Endothelial cell of umbilical vein (primary cell): ENCODE results near the gene ACO2. TPM values are rescaled to one million over a fixed set of nuclear protein-coding genes. Genes with fewer than 3 reads are reported as not detected.

Experiments used
- BruUV-seq: library from RNA; stranded (reverse); fragments of 400-500 nt; replicated peaks from 2 replicates; lab custom pipeline; 2021; lab: Mats Ljungman, UMichigan
- CTCF ChIA-PET: fragments of 300-600, 350-600 bp; sonication (Branson Sonifier 250); formaldehyde crosslinking; loops from one replicate; lab custom pipeline; 2021; ENCODE audit warnings: antibody characterized with exemption, inconsistent platforms; lab: Charles Lee
- POLR2A ChIA-PET: fragments of 300-600, 350-600 bp; sonication (Branson Sonifier 250); formaldehyde crosslinking; loops from one replicate; lab custom pipeline; 2021; ENCODE audit warnings: antibody characterized with exemption, inconsistent platforms; lab: Charles Lee
- DNase-seq: peaks from one replicate; pipeline ENCODE4 v3.0.0-alpha.2; 2011; ENCODE audit warnings: low read depth, low spot score
- FAIRE-seq: peaks from 2 replicates; lab custom pipeline; 2011; peaks lifted over from hg19 to GRCh38; lab: Jason Lieb, UNC
- H2AFZ ChIP-seq: 2 replicates; pipeline ENCODE4 v1.6.0; 2012; ENCODE audit warnings: low read depth, low read length, control low read depth, inconsistent platforms
- H3K27ac ChIP-seq: 2 replicates; pipeline ENCODE4 v1.5.1; 2011; ENCODE audit warnings: low read depth, mild to moderate bottlenecking, control low read depth, low read length, moderate library complexity; ENCODE audit not compliant: insufficient read depth
- H3K27me3 ChIP-seq, 2 experiments: 2 replicates each; pipeline versions ENCODE4 v1.6.0 to v1.6.1; 2011; ENCODE audit warnings: low read length in 2 of 2, mixed read lengths in 1 of 2; ENCODE audit not compliant: control insufficient read depth in 2 of 2, insufficient read depth in 2 of 2
- H3K36me3 ChIP-seq, 2 experiments: 2 replicates in 1 of 2; 3 replicates in 1 of 2; pipeline ENCODE4 v1.5.1; 2011; ENCODE audit warnings: low read length in 2 of 2, mild to moderate bottlenecking in 1 of 2, moderate library complexity in 1 of 2; ENCODE audit not compliant: control insufficient read depth in 2 of 2, insufficient read depth in 2 of 2; ENCODE audit errors: extremely low read depth in 1 of 2
- H3K4me1 ChIP-seq: 3 replicates; pipeline ENCODE4 v1.5.1; 2011; ENCODE audit warnings: mild to moderate bottlenecking, low read length; ENCODE audit not compliant: control insufficient read depth, insufficient read depth; ENCODE audit errors: extremely low read depth
- H3K4me2 ChIP-seq: 2 replicates; pipeline ENCODE4 v1.6.1; 2011; ENCODE audit warnings: low read length, control low read depth, mixed read lengths; ENCODE audit not compliant: insufficient read depth
- H3K4me3 ChIP-seq, 3 experiments: fragments of 200-600 bp in 1 of 3; sonication (generic), shearing (Covaris generic) in 1 of 3; replicated peaks in 1 of 3; 2 replicates each; pipeline ENCODE4 v1.5.1; 2011 to 2016; ENCODE audit warnings: control low read depth in 3 of 3, low read length in 3 of 3, mild to moderate bottlenecking in 2 of 3, inconsistent platforms in 1 of 3, low read depth in 1 of 3, moderate library complexity in 1 of 3; ENCODE audit not compliant: insufficient read depth in 1 of 3
- H3K79me2 ChIP-seq: 2 replicates; pipeline ENCODE4 v1.6.0; 2012; ENCODE audit warnings: low read length, inconsistent platforms; ENCODE audit not compliant: control insufficient read depth, insufficient read depth
- H3K9ac ChIP-seq: replicated peaks from 2 replicates; pipeline ENCODE3; 2011; ENCODE audit warnings: low read length, control low read depth; ENCODE audit not compliant: insufficient read depth; ENCODE audit errors: extremely low read depth
- H3K9me1 ChIP-seq: replicated peaks from 3 replicates; pipeline ENCODE4 v1.6.0; 2011; ENCODE audit warnings: mild to moderate bottlenecking, low read length; ENCODE audit not compliant: control insufficient read depth, insufficient read depth; ENCODE audit errors: extremely low read depth
- H3K9me3 ChIP-seq: replicated peaks from 2 replicates; pipeline ENCODE4 v1.5.1; 2012; ENCODE audit warnings: low read length, inconsistent platforms; ENCODE audit not compliant: control insufficient read depth, insufficient read depth
- H4K20me1 ChIP-seq: replicated peaks from 2 replicates; pipeline ENCODE3; 2011; ENCODE audit warnings: mild to moderate bottlenecking, low read length; ENCODE audit not compliant: control insufficient read depth, insufficient read depth; ENCODE audit errors: extremely low read depth
- CTCF ChIP-seq, 2 donors: IDR thresholded peaks; 1 replicate in 1 of 2; 2 replicates in 1 of 2; pipeline ENCODE4 v1.5.1; 2011; ENCODE audit warnings: low read length in 2 of 2, mild to moderate bottlenecking in 2 of 2, moderate library complexity in 2 of 2, control low read depth in 1 of 2, inconsistent platforms in 1 of 2, low read depth in 1 of 2; ENCODE audit not compliant: insufficient read depth in 1 of 2; ENCODE audit errors: extremely low read depth in 1 of 2
- EZH2 ChIP-seq: IDR thresholded peaks from 2 replicates; pipeline ENCODE4 v1.6.1; 2012; ENCODE audit warnings: borderline replicate concordance, low read depth, mild to moderate bottlenecking, moderate library complexity, low read length, inconsistent platforms; ENCODE audit not compliant: severe bottlenecking
- FOS ChIP-seq: IDR thresholded peaks from 2 replicates; pipeline ENCODE4 v1.6.1; 2011; ENCODE audit warnings: mild to moderate bottlenecking, low read length, moderate library complexity, borderline replicate concordance; ENCODE audit not compliant: insufficient read depth
- GATA2 ChIP-seq: IDR thresholded peaks from 2 replicates; pipeline ENCODE4 v1.7.0; 2011; ENCODE audit warnings: low read depth, mild to moderate bottlenecking, moderate library complexity, mixed read lengths, low read length; ENCODE audit not compliant: insufficient read length, insufficient read depth
- JUN ChIP-seq: IDR thresholded peaks from 2 replicates; pipeline ENCODE4 v1.6.1; 2011; ENCODE audit warnings: borderline replicate concordance, low read depth; ENCODE audit not compliant: insufficient read length, insufficient read depth
- MYC ChIP-seq: IDR thresholded peaks from one replicate; pipeline ENCODE4 v1.6.1; 2011; ENCODE audit warnings: mild to moderate bottlenecking, low read depth, low read length
- POLR2A ChIP-seq: IDR thresholded peaks from 2 replicates; pipeline ENCODE4 v1.6.1; 2012; ENCODE audit warnings: low read depth, mild to moderate bottlenecking, control low read depth, low read length
- POLR2AphosphoS5 ChIP-seq: IDR thresholded peaks from 2 replicates; pipeline ENCODE4 v1.6.1; 2012; ENCODE audit warnings: low read depth, mild to moderate bottlenecking, control low read depth, low read length, moderate library complexity; ENCODE audit not compliant: insufficient read depth
- dilution Hi-C: fragments of 300-500 bp; cut with MboI; formaldehyde crosslinking; loops from one replicate; pipeline ENCODE4 v1.15.0; 2019; ENCODE audit warnings: low sequenced_read_pairs; ENCODE audit not compliant: extremely low pct_ligation_motif_present
- intact Hi-C: fragments of 100-400 bp; cut with micrococcal nuclease; formaldehyde crosslinking; loops from one replicate; pipeline ENCODE4 v1.10.0; 2022
- polyA plus RNA-seq, 4 experiments: library from polyadenylated mRNA; depleted of rRNA in 3 of 4; stranded (reverse) in 3 of 4; unstranded in 1 of 4; fragments of >200 nt; gene quantifications; 2 replicates each; pipeline versions ENCODE4 v1.2.1 to v1.2.3, GENCODE V29; 2011 to 2012; ENCODE audit warnings: missing spikeins in 1 of 4
- total RNA-seq: library from RNA; stranded (reverse); gene quantifications from 2 replicates; pipeline ENCODE4 v1.2.3, GENCODE V29; 2021
- TF ChIP-seq, protein P1 (sequence below): IDR thresholded peaks from 2 replicates; pipeline ENCODE4 v1.6.1; 2011; ENCODE audit not compliant: insufficient read depth, insufficient read length

ACO2 gene
- total and polyA plus RNA-seq, 2 donors (not counting 3 experiments of a cell fraction or from before 2014, with no cell fraction given) = 63.8 to 79.7 TPM

- H3K27me3 ChIP-seq = peaks cover 0 to 8% of the 10 kb centered on the region in 2 experiments
- no TSS peak for BruUV-seq
- dilution Hi-C loops = no loop called here
- H4K20me1 ChIP-seq = no peaks in the 10 kb centered on the region
- no peak overlapping the region for H3K27ac ChIP-seq
- no peaks in the 10 kb centered on the region for H3K79me2 ChIP-seq
- no peaks in the 10 kb centered on the region for H3K9me3 ChIP-seq
- no peaks in the 10 kb centered on the region for H3K36me3 ChIP-seq
- FAIRE-seq (no peak), DNase-seq (no peak)
- H3K9me1 ChIP-seq = no peaks in the 10 kb centered on the region
- POLR2A ChIA-PET = no interaction called here
- intact Hi-C loops = no loop called here
- H3K9ac ChIP-seq = no peak overlapping the region
- CTCF ChIA-PET = no interaction called here
- H3K4me1 ChIP-seq = peaks cover 11% of the 10 kb centered on the region
- H3K4me2 ChIP-seq = no peak overlapping the region
- TF ChIP-seq, protein P1, sequence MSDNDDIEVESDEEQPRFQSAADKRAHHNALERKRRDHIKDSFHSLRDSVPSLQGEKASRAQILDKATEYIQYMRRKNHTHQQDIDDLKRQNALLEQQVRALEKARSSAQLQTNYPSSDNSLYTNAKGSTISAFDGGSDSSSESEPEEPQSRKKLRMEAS = no peak
- TF ChIP-seq FOS (no peak), JUN (no peak), MYC (no peak), POLR2AphosphoS5 (no peak), EZH2 (no peak), POLR2A (no peak), CTCF (IDR thresholded peaks at IDR 0.05; ENCODE audit: extremely low read depth in 1 of 2, insufficient read depth in 1 of 2, low read depth in 1 of 2, low read length in 2 of 2) (no peak), GATA2 (no peak)
- no peak overlapping the region for H3K4me3 ChIP-seq
- H2AFZ ChIP-seq = no peak overlapping the region
Measured at GRCh38 chr22:41561788-41562187, 92.9 kb downstream of the ACO2 start.
